Measurements from ENCODE around the gene CRACR2B.

DNA sequence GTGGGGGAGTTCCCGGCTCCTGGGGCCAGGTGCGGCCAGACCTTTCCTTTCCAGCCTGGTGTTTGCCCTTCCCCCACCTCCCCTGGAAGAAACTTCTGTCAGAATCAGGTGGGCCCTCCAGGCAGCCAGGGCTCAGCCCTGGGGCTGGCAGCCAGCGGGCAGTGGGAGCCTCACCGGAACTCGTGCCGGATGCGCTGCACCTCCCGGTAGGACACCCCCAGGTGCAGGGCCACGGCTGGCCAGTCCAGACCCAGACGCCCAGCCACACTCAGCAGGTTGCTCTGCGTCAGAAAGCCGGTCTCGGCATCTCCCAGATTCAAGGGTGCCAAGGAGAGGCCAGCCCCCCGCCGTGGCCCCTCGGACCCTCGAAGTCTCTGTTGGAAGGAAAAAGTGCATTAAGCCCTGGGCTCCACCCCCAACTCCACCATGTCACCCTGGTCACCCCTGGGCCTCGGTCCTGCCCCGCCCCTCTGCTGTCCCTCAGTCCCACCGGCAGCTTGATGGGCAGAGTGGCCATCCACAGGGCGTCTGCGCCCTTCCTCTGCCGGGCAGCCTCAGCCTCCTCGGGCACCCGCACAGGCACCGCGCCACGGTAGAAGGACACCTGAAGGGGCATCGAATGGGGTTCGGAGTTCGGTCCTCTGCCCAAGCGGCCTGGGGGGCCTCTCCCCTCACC is 27.9 kb upstream of the CRACR2B start:
- TF ChIP-seq POLR2AphosphoS5 (IDR thresholded peaks at IDR 0.05) (peak in 1 of 3 donors; percentile 8), POLR2A (IDR thresholded peaks at IDR 0.05) (no peak)
- TF ChIP-seq, protein P1, sequence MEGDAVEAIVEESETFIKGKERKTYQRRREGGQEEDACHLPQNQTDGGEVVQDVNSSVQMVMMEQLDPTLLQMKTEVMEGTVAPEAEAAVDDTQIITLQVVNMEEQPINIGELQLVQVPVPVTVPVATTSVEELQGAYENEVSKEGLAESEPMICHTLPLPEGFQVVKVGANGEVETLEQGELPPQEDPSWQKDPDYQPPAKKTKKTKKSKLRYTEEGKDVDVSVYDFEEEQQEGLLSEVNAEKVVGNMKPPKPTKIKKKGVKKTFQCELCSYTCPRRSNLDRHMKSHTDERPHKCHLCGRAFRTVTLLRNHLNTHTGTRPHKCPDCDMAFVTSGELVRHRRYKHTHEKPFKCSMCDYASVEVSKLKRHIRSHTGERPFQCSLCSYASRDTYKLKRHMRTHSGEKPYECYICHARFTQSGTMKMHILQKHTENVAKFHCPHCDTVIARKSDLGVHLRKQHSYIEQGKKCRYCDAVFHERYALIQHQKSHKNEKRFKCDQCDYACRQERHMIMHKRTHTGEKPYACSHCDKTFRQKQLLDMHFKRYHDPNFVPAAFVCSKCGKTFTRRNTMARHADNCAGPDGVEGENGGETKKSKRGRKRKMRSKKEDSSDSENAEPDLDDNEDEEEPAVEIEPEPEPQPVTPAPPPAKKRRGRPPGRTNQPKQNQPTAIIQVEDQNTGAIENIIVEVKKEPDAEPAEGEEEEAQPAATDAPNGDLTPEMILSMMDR (IDR thresholded peaks at IDR 0.05 in 8 of 11, conservative IDR thresholded peaks at IDR 0.05 in 3 of 11) = no peak

Measured in spleen (tissue), 7 donors.